Naive B cell (primary cell): ENCODE measurements around the gene SELENOF. TPM values are rescaled to one million over a fixed set of nuclear protein-coding genes. Genes with fewer than 3 reads are reported as not detected.
A peak's percentile ranks its signal among the peaks of the same experiment; 100 is the strongest.

ENCODE experiments used
- ATAC-seq, 2 donors: fragments of 150-1000 bp; cut with Tn5 transposase; 2 replicates each; pipeline ENCODE4 v1.10.0; 2021; ENCODE audit warnings: low read depth in 2 of 2, mild to moderate bottlenecking in 2 of 2, moderate library complexity in 2 of 2
- DNase-seq: peaks from one replicate; pipeline ENCODE4 v3.0.0; 2022
- H3K27ac Mint-ChIP-seq, 6 donors: one replicate each; pipeline ENCODE4 v1.8.0; 2020 to 2022; ENCODE audit warnings: mild to moderate bottlenecking in 6 of 6, mixed read lengths in 6 of 6, moderate library complexity in 5 of 6, inconsistent platforms in 2 of 6
- H3K27me3 Mint-ChIP-seq, 3 donors: one replicate each; pipeline ENCODE4 v1.8.0; 2021 to 2022; ENCODE audit warnings: mixed read lengths in 3 of 3, mild to moderate bottlenecking in 1 of 3
- H3K36me3 Mint-ChIP-seq, 2 donors: one replicate each; pipeline ENCODE4 v1.8.0; 2020 to 2022; ENCODE audit warnings: mixed read lengths in 2 of 2, inconsistent platforms in 1 of 2, mild to moderate bottlenecking in 1 of 2
- H3K4me1 Mint-ChIP-seq, 3 donors: one replicate each; pipeline ENCODE4 v1.8.0; 2020 to 2022; ENCODE audit warnings: mixed read lengths in 3 of 3, inconsistent platforms in 1 of 3, mild to moderate bottlenecking in 1 of 3, moderate library complexity in 1 of 3
- H3K4me3 Mint-ChIP-seq, 8 donors: one replicate each; pipeline ENCODE4 v1.8.0; 2020 to 2022; ENCODE audit warnings: mild to moderate bottlenecking in 8 of 8, mixed read lengths in 8 of 8, moderate library complexity in 8 of 8, inconsistent platforms in 2 of 8
- H3K9me3 Mint-ChIP-seq, 7 donors: one replicate each; pipeline ENCODE4 v1.8.0; 2020 to 2022; ENCODE audit warnings: mixed read lengths in 7 of 7, mild to moderate bottlenecking in 5 of 7, inconsistent platforms in 2 of 7, moderate library complexity in 1 of 7
- polyA plus RNA-seq, 6 donors: library from polyadenylated mRNA; unstranded; fragments of 300-500 nt; fragmentation: Illumina TruSeq; gene quantifications; one replicate each; pipeline ENCODE4 v1.2.3, GENCODE V29; 2021; ENCODE audit warnings: low read depth in 6 of 6

Gene SELENOF
- polyA plus RNA-seq: 100 to 1,000 TPM; 558 to 771 (median 701) TPM

DNA sequence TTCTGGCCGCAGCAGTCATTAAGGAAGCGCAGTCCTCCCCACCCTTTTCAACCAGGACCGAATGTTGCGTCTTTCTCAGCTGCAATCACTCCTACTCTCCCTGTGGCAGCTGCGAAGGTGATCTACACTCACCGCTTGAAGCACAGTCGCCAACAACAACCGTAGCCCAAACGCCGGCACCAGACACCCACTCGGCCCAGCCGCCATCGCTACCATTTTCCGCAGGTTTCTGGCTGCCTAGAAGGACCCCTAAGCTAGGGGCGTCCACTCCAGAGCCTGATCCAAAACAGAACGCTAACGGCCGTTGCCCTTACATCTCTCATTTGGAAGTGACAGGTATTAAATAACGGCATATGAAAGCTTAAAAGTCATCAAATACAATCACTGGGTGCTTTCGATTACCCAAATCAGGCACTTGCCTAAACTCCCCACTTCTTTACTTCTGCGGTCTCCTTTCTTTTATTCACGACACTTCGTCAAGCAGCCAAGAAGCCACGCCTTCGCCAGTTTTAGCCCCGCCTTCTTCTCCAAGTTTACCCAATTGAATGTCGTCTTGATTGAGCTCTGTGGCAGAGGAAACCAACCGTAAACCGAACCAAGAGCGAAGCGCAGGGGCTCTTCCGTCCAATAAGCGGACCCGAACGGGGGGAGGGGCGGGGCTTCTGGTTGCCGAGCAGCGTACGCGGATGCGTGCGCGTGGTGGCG, at the start of gene SELENOF:
TSS of gene SELENOF (minus strand) at position 231 of the 705 bp plus-strand sequence. CDS start at position 216, 15 bp downstream.
- ATAC-seq (peak; percentile 82 to 83), DNase-seq (peak; percentile 99)
- H3K36me3 Mint-ChIP-seq: peaks cover 16 to 27% of the 10 kb centered on the region in 2 donors
- no peaks in the 10 kb centered on the region for H3K27me3 Mint-ChIP-seq
- peaks cover 34 to 47% (median 38%) of the 10 kb centered on the region in 3 donors for H3K4me1 Mint-ChIP-seq
- no peak within 1 kb of the TSS for H3K27ac Mint-ChIP-seq
- no peak within 1 kb of the TSS for H3K4me3 Mint-ChIP-seq
- no peaks in the 10 kb centered on the region for H3K9me3 Mint-ChIP-seq

GRCh38 chr1:86960548-86960947, 46.6 kb upstream of the SELENOF start:
- no peak for ATAC-seq
- Mint-ChIP-seq H3K27ac (peak overlapping the region in 1 of 6 donors; percentile 59), H3K4me1 (peaks cover 12 to 31% (median 24%) of the 10 kb centered on the region in 3 donors), H3K9me3 (no peaks in the 10 kb centered on the region), H3K4me3 (no peak overlapping the region), H3K27me3 (no peaks in the 10 kb centered on the region), H3K36me3 (no peaks in the 10 kb centered on the region)
- no peak for DNase-seq

DNA sequence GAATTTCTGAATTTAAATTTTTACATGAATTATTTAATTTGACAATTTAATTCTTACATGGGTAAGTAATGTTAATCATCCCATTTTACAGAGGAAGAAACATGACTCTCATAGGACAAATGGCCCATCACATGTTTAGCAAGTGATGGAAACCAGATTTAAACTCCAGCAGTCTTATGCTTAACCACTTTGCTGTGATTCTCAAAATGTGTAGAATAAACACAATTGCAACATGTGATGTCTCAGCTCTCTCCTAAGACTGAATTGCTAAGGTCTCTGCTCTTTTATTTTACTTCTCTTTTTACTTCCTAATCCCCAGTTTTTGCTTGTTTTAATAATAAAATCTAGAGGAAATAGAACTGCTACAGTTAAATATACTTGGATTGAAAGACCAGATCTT, 43.3 kb upstream of the SELENOF start:
- no peaks in the 10 kb centered on the region for H3K27me3 Mint-ChIP-seq
- H3K36me3 Mint-ChIP-seq: no peaks in the 10 kb centered on the region
- no peak for DNase-seq
- ATAC-seq: no peak
- peaks cover 15 to 39% (median 38%) of the 10 kb centered on the region in 3 donors for H3K4me1 Mint-ChIP-seq
- H3K9me3 Mint-ChIP-seq: no peaks in the 10 kb centered on the region
- H3K4me3 Mint-ChIP-seq: no peak overlapping the region
- peak overlapping the region in 2 of 6 donors; percentile 1 to 29 for H3K27ac Mint-ChIP-seq

GRCh38 chr1:86956221-86956620, 42.3 kb upstream of the SELENOF start:
- Mint-ChIP-seq H3K27ac (peak overlapping the region in 2 of 6 donors; percentile 59 to 63), H3K9me3 (no peaks in the 10 kb centered on the region), H3K36me3 (no peaks in the 10 kb centered on the region), H3K4me1 (peaks cover 19 to 45% (median 42%) of the 10 kb centered on the region in 3 donors), H3K27me3 (no peaks in the 10 kb centered on the region), H3K4me3 (no peak overlapping the region)
- ATAC-seq (no peak), DNase-seq (no peak)

GRCh38 chr1:86955678-86956077, 41.8 kb upstream of the SELENOF start:
- no peak overlapping the region for H3K4me3 Mint-ChIP-seq
- no peaks in the 10 kb centered on the region for H3K27me3 Mint-ChIP-seq
- H3K27ac Mint-ChIP-seq: peak overlapping the region in 1 of 6 donors; percentile 63
- no peaks in the 10 kb centered on the region for H3K36me3 Mint-ChIP-seq
- ATAC-seq (no peak), DNase-seq (no peak)
- H3K9me3 Mint-ChIP-seq: no peaks in the 10 kb centered on the region
- H3K4me1 Mint-ChIP-seq: peaks cover 19 to 51% (median 45%) of the 10 kb centered on the region in 3 donors

DNA sequence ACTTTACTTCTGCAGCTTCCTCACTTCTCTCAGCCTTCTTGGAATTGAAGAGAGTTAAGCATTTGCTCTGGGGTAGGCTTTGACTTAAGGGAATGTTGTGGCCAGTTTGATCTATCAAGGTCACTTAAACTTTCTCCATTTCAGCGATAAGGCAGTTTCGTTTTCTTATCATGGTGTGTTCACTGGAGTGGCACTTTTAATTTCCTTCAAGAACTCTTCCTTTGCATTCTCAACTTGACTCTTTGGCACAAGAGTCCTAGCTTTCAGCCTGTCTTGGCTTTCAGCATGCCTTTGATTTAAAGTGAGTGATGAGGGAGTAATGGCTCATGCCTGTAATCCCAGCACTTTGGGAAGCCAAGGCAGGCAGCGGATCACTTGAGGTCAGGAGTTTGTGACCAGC, 39.2 kb upstream of the SELENOF start:
- no peak for ATAC-seq
- no peak for DNase-seq
- Mint-ChIP-seq H3K27ac (peak overlapping the region in 2 of 6 donors; percentile 7 to 25), H3K27me3 (no peaks in the 10 kb centered on the region), H3K36me3 (no peaks in the 10 kb centered on the region), H3K4me3 (peak overlapping the region in 4 of 8 donors; percentile 37 to 61 (median 41)), H3K9me3 (no peaks in the 10 kb centered on the region), H3K4me1 (peaks cover 25 to 54% (median 52%) of the 10 kb centered on the region in 3 donors)

DNA sequence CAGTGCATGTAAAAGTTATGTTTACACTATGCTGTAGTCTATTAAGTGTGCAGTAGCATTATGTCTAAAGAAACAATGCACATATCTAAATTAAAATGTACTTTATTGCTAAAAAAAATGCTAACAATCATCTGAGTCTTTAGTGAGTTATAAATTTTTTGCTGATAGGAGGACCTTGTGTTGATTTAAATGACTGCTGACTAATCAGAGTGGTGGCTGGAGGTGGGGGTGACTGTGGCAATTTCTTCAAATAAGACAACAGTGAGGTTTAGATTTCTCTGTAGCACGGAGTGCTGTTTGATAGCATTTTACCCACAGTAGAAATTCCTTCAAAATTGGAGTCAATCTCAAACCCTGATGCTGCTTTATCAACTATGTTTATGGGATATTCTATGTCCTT, 37.5 kb upstream of the SELENOF start:
- no peak for DNase-seq
- peaks cover 30 to 52% (median 51%) of the 10 kb centered on the region in 3 donors for H3K4me1 Mint-ChIP-seq
- H3K4me3 Mint-ChIP-seq: no peak overlapping the region
- no peaks in the 10 kb centered on the region for H3K36me3 Mint-ChIP-seq
- no peak for ATAC-seq
- no peaks in the 10 kb centered on the region for H3K27me3 Mint-ChIP-seq
- peak overlapping the region in 1 of 6 donors; percentile 14 for H3K27ac Mint-ChIP-seq
- H3K9me3 Mint-ChIP-seq: no peaks in the 10 kb centered on the region

DNA sequence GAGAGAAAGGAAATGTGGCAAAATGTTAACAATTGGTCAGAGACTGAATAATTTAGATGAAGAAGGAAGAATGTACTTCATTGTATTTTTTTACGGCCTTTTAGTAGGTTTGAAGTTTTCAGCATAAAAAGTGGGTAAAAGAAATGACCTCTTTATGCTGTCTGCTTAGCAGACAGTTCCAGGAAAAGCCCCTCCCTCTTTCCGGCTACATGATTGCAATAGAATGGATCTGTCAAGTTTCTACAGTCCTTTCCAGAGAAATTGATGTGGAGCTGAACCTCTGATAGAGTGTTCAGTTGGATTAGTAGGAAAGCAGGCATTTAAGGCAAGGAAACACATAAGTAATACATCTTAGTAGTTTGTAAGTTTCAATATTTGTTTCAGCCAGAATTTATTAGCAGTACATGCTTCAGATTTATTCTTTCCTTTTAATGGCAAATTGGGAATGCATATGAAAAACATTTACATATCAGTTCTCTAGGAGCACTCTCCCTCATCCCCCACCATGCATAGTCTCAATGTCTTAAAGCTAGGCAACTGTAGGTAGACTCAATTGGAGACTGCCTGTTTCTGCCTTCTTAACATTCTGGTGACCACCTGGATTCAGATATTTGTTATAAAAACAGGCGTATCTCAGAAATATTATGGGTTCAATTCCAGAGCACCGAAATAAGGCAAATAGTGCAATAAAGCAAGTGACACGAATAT, 36.9 kb upstream of the SELENOF start:
- Mint-ChIP-seq H3K27ac (peak overlapping the region in 1 of 6 donors; percentile 18), H3K4me1 (peaks cover 26 to 47% (median 45%) of the 10 kb centered on the region in 3 donors)

DNA sequence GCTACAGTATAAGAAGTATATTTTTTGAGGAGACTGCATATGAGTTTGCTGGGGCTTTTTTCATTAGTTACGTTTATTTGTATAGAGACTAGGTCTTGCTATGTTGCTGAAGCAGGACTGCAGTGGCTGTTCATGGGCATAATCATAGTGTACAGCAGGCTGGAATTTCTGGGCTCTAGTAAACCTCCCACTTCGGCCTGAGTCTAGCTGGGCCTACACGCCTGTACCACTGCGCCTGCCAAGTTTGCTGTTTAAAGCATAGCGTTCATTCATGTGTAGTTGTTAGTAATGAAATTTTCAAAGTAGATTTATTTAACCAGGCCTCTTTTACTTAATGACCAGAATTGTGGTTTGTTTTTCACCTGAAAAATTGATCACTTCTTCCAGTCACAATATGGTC, 34.3 kb upstream of the SELENOF start:
- ATAC-seq: no peak
- H3K27me3 Mint-ChIP-seq: no peaks in the 10 kb centered on the region

More for the DNA sequence above, 36.9 kb upstream of the SELENOF start:
- H3K4me3 Mint-ChIP-seq: no peak overlapping the region
- ATAC-seq (no peak), DNase-seq (no peak)
- H3K9me3 Mint-ChIP-seq: no peaks in the 10 kb centered on the region
- H3K36me3 Mint-ChIP-seq: no peaks in the 10 kb centered on the region
- H3K27me3 Mint-ChIP-seq: no peaks in the 10 kb centered on the region

DNA sequence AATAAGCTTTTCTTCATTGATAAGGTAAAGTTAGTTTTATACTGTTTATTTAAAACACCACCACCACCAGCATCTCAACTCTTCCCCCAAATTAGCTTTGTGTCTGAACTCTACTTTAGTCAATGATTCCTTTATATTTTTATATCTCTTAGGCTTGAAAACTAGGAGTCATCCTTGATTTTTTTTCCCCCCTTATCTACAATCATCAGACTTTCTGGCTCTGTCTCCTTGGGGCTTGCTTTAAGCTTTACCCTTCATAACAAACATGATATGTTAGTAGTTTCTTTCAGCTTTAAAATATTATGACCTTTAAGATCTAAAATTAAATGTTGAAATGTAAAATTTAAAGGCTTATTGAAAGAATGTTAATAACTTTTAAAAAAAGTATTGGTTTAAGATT, 28.8 kb upstream of the SELENOF start:
- Mint-ChIP-seq H3K27ac (peak overlapping the region in 1 of 6 donors; percentile 84), H3K9me3 (no peaks in the 10 kb centered on the region)

More for the DNA sequence above, 34.3 kb upstream of the SELENOF start:
- DNase-seq: no peak
- H3K27ac Mint-ChIP-seq: no peak overlapping the region
- no peak overlapping the region for H3K4me3 Mint-ChIP-seq
- no peaks in the 10 kb centered on the region for H3K9me3 Mint-ChIP-seq
- H3K36me3 Mint-ChIP-seq: no peaks in the 10 kb centered on the region
- H3K4me1 Mint-ChIP-seq: peaks cover 28 to 37% (median 33%) of the 10 kb centered on the region in 3 donors

GRCh38 chr1:86942042-86942441, 28.1 kb upstream of the SELENOF start:
- DNase-seq: no peak
- Mint-ChIP-seq H3K27ac (no peak overlapping the region), H3K4me1 (peaks cover 18 to 30% (median 26%) of the 10 kb centered on the region in 3 donors), H3K9me3 (no peaks in the 10 kb centered on the region), H3K27me3 (no peaks in the 10 kb centered on the region), H3K36me3 (no peaks in the 10 kb centered on the region), H3K4me3 (no peak overlapping the region)
- ATAC-seq: no peak

More for the DNA sequence above, 28.8 kb upstream of the SELENOF start:
- ATAC-seq: no peak
- Mint-ChIP-seq H3K36me3 (no peaks in the 10 kb centered on the region), H3K4me1 (peaks cover 22 to 30% (median 24%) of the 10 kb centered on the region in 3 donors), H3K27me3 (no peaks in the 10 kb centered on the region), H3K4me3 (no peak overlapping the region)
- DNase-seq: no peak

- DNase-seq (no peak), ATAC-seq (no peak)
- Mint-ChIP-seq H3K36me3 (no peaks in the 10 kb centered on the region), H3K27ac (no peak overlapping the region), H3K4me3 (no peak overlapping the region), H3K27me3 (no peaks in the 10 kb centered on the region), H3K4me1 (peaks cover 18 to 30% (median 22%) of the 10 kb centered on the region in 3 donors), H3K9me3 (no peaks in the 10 kb centered on the region)
Measured at GRCh38 chr1:86940599-86940998, 26.7 kb upstream of the SELENOF start.

GRCh38 chr1:86939406-86939805, 25.5 kb upstream of the SELENOF start:
- Mint-ChIP-seq H3K27ac (peak overlapping the region in 3 of 6 donors; percentile 10 to 41 (median 12)), H3K36me3 (no peaks in the 10 kb centered on the region), H3K4me1 (peaks cover 16 to 25% (median 23%) of the 10 kb centered on the region in 3 donors), H3K27me3 (no peaks in the 10 kb centered on the region), H3K4me3 (no peak overlapping the region), H3K9me3 (no peaks in the 10 kb centered on the region)
- ATAC-seq (no peak), DNase-seq (no peak)

DNA sequence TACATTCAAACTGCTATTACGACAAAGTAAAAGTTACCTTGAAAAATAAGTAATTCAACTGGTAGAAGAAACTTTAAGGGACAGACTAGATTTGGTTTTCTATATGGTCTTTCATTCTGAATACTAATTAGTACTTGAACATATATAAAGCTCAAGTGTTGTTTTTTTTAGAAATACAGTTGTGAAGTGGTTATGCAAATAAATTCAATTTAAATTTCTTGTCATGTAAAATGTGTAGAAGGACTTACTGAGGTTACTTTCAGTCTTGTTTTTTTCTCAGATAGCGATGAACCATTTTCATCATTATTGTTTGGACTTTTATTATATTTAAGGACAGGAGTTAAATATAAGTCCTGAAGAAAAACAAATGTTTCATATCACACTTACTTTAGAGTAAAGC, 24.9 kb upstream of the SELENOF start:
- Mint-ChIP-seq H3K4me1 (peaks cover 18 to 29% (median 28%) of the 10 kb centered on the region in 3 donors), H3K27ac (no peak overlapping the region), H3K9me3 (no peaks in the 10 kb centered on the region), H3K36me3 (no peaks in the 10 kb centered on the region), H3K27me3 (no peaks in the 10 kb centered on the region), H3K4me3 (no peak overlapping the region)
- no peak for DNase-seq
- ATAC-seq: no peak
